GM12878 (cell line): ENCODE data around the gene VPS25. TPM values are rescaled to one million over a fixed set of nuclear protein-coding genes. Genes with fewer than 3 reads are reported as not detected.

Experiments used
- ATAC-seq: fragments of 200-7000 bp; cut with Tn5 transposase; 3 replicates; pipeline ENCODE4 v1.9.1; 2020; ENCODE audit warnings: mild to moderate bottlenecking, moderate library complexity
- BruUV-seq: library from RNA; stranded (reverse); fragments of 400-500 nt; replicated peaks from 2 replicates; lab custom pipeline; 2021; lab: Mats Ljungman, UMichigan
- CTCF ChIA-PET: fragments of 300-600 bp; sonication (Branson Sonifier 250); formaldehyde crosslinking; extraction: SDS; loops from one replicate; lab custom pipeline; 2021; ENCODE audit warnings: inconsistent platforms; lab: Yijun Ruan, JAX
- POLR2A ChIA-PET: fragments of 350-600 bp; formaldehyde crosslinking; extraction: SDS; loops from one replicate; lab custom pipeline; 2021; ENCODE audit warnings: inconsistent platforms; lab: Charles Lee
- RAD21 ChIA-PET: fragments of 300-600 bp; sonication (Branson Sonifier 250); formaldehyde crosslinking; loops from one replicate; lab custom pipeline; 2023; ENCODE audit warnings: antibody characterized with exemption; ENCODE audit not compliant: unreplicated experiment; lab: Charles Lee
- SMC1A ChIA-PET: fragments of 300-600 bp; sonication (Branson Sonifier 250); formaldehyde crosslinking; loops from one replicate; lab custom pipeline; 2023; ENCODE audit not compliant: unreplicated experiment, uncharacterized antibody; lab: Charles Lee
- DNase-seq: peaks from one replicate; pipeline ENCODE4 v3.0.0-alpha.2; 2011; ENCODE audit warnings: low read depth, low spot score
- FAIRE-seq: peaks from 3 replicates; lab custom pipeline; 2011; peaks lifted over from hg19 to GRCh38; lab: Jason Lieb, UNC
- H2AFZ ChIP-seq: 2 replicates; pipeline ENCODE4 v1.6.0; 2011; ENCODE audit warnings: low read depth, low read length, control low read depth; ENCODE audit not compliant: control insufficient read depth
- H3K27ac ChIP-seq: 2 replicates; pipeline ENCODE4 v1.5.1; 2011; ENCODE audit warnings: control low read depth; ENCODE audit not compliant: control insufficient read depth, insufficient read depth
- H3K27me3 ChIP-seq, 2 experiments: replicated peaks in 1 of 2; 2 replicates each; pipeline versions ENCODE4 v1.6.0 to v1.6.1; 2011; ENCODE audit warnings: low read length in 1 of 2; ENCODE audit not compliant: control insufficient read depth in 2 of 2, insufficient read depth in 2 of 2
- H3K36me3 ChIP-seq, 2 experiments: 2 replicates each; pipeline ENCODE4 v1.5.1; 2011; ENCODE audit warnings: low read length in 1 of 2; ENCODE audit not compliant: control insufficient read depth in 2 of 2, insufficient read depth in 2 of 2
- H3K4me1 ChIP-seq: 2 replicates; pipeline ENCODE4 v1.6.1; 2011; ENCODE audit warnings: mild to moderate bottlenecking, low read length, moderate library complexity, mixed read lengths; ENCODE audit not compliant: control insufficient read depth, insufficient read depth
- H3K4me2 ChIP-seq: 2 replicates; pipeline ENCODE4 v1.6.0; 2011; ENCODE audit warnings: control low read depth; ENCODE audit not compliant: control insufficient read depth, insufficient read depth
- H3K4me3 ChIP-seq: fragments of 200-600 bp; sonication (generic); 2 replicates; pipeline ENCODE4 v1.5.1; 2016
- H3K79me2 ChIP-seq: 2 replicates; pipeline ENCODE4 v1.6.0; 2011; ENCODE audit warnings: low read length; ENCODE audit not compliant: control insufficient read depth, insufficient read depth
- H3K9ac ChIP-seq: 2 replicates; pipeline ENCODE4 v1.8.0; 2011; ENCODE audit warnings: low read length, control low read depth, mixed read lengths; ENCODE audit not compliant: control insufficient read depth, insufficient read depth
- H3K9me3 ChIP-seq: replicated peaks from 3 replicates; pipeline ENCODE4 v1.5.1; 2011; ENCODE audit warnings: mild to moderate bottlenecking, low read length; ENCODE audit not compliant: control insufficient read depth, insufficient read depth
- H4K20me1 ChIP-seq: 2 replicates; pipeline ENCODE4 v1.6.0; 2011; ENCODE audit not compliant: control insufficient read depth, insufficient read depth
- CHD2 ChIP-seq: IDR thresholded peaks from 2 replicates; pipeline ENCODE4 v1.6.1; 2011; ENCODE audit warnings: low read depth, low read length, improper control_type of control experiment, borderline replicate concordance
- IKZF1 ChIP-seq: fragments of 450-650 bp; conservative IDR thresholded peaks from 2 replicates; pipeline ENCODE4 v1.6.1; 2017; ENCODE audit warnings: antibody characterized with exemption, mild to moderate bottlenecking
- KDM1A ChIP-seq: fragments of 200-600 bp; sonication (generic); IDR thresholded peaks from 2 replicates; pipeline ENCODE4 v1.6.1; 2016; ENCODE audit warnings: borderline replicate concordance
- MXI1 ChIP-seq: fragments of 150-350 bp; IDR thresholded peaks from 2 replicates; pipeline ENCODE4 v1.6.1; 2011; ENCODE audit warnings: low read depth, mild to moderate bottlenecking, inconsistent platforms, low read length, improper control_type of control experiment
- NFYB ChIP-seq: IDR thresholded peaks from 2 replicates; pipeline ENCODE4 v1.6.1; 2011; ENCODE audit warnings: low read depth, mild to moderate bottlenecking, low read length, improper control_type of control experiment, moderate library complexity; ENCODE audit not compliant: insufficient read depth
- TCF7 ChIP-seq: IDR thresholded peaks from 2 replicates; pipeline ENCODE4 v1.6.1; 2014; ENCODE audit warnings: antibody characterized with exemption, borderline replicate concordance
- ZNF24 ChIP-seq: fragments of 450-650 bp; IDR thresholded peaks from 2 replicates; pipeline ENCODE4 v1.6.1; 2017; ENCODE audit warnings: antibody characterized with exemption, mild to moderate bottlenecking
- whole genome bisulfite sequencing: methylation state at CpG from one replicate; pipeline ENCODE4 v1.1.6; 2016; ENCODE audit warnings: low lambda C conversion rate; ENCODE audit not compliant: insufficient replicate concordance, insufficient coverage; ENCODE audit errors: missing lambda C conversion rate; 5-methylcytosine and 5-hydroxymethylcytosine counted together
- in situ Hi-C: fragments of 300-500 bp; cut with MboI; formaldehyde crosslinking; loops from 9 replicates; pipeline ENCODE4 v1.14.3; 2018; ENCODE audit warnings: mixed read lengths
- intact Hi-C: fragments of 100-400 bp; cut with micrococcal nuclease; formaldehyde crosslinking; loops from one replicate; pipeline ENCODE4 v1.14.2; 2022; ENCODE audit not compliant: unreplicated experiment
- polyA plus RNA-seq, 11 experiments: library from polyadenylated mRNA; depleted of rRNA in 4 of 11; unstranded in 6 of 11; stranded (reverse) in 5 of 11; fragments of >200 nt; fragmentation: Nextera tagmentation in 4 of 11; fragmentation: Illumina TruSeq in 1 of 11; extraction: Ambion mirVana in 4 of 11; extraction: Trizol in 1 of 11; gene quantifications; 1 replicate in 1 of 11; 2 replicates in 10 of 11; pipeline versions ENCODE4 v1.2.1 to v1.2.3, GENCODE V29; 2011 to 2016; ENCODE audit warnings: inconsistent platforms in 2 of 11, missing spikeins in 2 of 11, low read depth in 1 of 11
- total RNA-seq, 4 experiments: library from RNA; depleted of rRNA in 3 of 4; stranded (reverse); fragments of >200 nt in 3 of 4; fragmentation: Illumina TruSeq in 1 of 4; extraction: Trizol in 1 of 4; gene quantifications; 2 replicates each; pipeline versions ENCODE4 v1.2.1 to v1.2.3, GENCODE V29; 2013 to 2021
- TF ChIP-seq, protein P1 (sequence below): IDR thresholded peaks from 2 replicates; pipeline ENCODE4 v1.6.1; 2012; ENCODE audit warnings: low read depth, low read length, improper control_type of control experiment

The VPS25 gene
- total and polyA plus RNA-seq, 10 of the 15 experiments (the other 5 are each of a cell fraction or from before 2014, with no cell fraction given), result 92.7 to 185 (median 136) TPM

DNA sequence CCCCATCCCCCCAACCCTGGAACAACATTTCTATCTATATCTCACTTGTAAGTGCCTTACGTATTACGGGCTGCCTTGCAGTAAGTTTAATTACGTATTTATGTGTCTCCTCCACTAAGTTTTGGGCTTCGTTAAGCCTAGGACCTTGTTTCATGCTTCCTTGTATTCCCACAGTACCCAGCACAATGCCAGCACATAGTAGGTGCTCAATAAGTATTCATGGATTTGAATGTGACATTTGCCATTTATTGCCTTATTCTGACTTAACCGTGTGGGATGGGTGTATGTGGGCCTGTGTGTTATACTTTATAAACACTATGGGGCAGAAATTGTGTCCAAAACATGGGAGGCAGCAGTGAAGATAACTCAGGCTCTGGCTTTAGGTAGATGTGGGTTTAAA is 19.3 kb downstream of the VPS25 start:
- H3K4me1 ChIP-seq, result peaks cover 2% of the 10 kb centered on the region
- no peaks in the 10 kb centered on the region for H3K27me3 ChIP-seq
- BruUV-seq, result no TSS peak
- no peak overlapping the region for H3K27ac ChIP-seq
- intact Hi-C loops (no loop called here), in situ Hi-C loops (no loop called here)
- H2AFZ ChIP-seq, result no peak overlapping the region
- ATAC-seq (no peak), FAIRE-seq (no peak), DNase-seq (no peak)
- no peaks in the 10 kb centered on the region for H3K36me3 ChIP-seq
- TF ChIP-seq KDM1A (no peak), TCF7 (no peak), CHD2 (no peak), ZNF24 (no peak), IKZF1 (no peak), NFYB (no peak), MXI1 (no peak)
- TF ChIP-seq, protein P1, sequence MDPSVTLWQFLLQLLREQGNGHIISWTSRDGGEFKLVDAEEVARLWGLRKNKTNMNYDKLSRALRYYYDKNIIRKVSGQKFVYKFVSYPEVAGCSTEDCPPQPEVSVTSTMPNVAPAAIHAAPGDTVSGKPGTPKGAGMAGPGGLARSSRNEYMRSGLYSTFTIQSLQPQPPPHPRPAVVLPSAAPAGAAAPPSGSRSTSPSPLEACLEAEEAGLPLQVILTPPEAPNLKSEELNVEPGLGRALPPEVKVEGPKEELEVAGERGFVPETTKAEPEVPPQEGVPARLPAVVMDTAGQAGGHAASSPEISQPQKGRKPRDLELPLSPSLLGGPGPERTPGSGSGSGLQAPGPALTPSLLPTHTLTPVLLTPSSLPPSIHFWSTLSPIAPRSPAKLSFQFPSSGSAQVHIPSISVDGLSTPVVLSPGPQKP, result no peak
- H3K9me3 ChIP-seq, result no peaks in the 10 kb centered on the region
- no peaks in the 10 kb centered on the region for H4K20me1 ChIP-seq
- WGBS, result 78% methylated on average over 5 of the region's 5 CpGs
- H3K4me2 ChIP-seq, result no peak overlapping the region
- POLR2A ChIA-PET, result no interaction called here
- H3K4me3 ChIP-seq, result no peak overlapping the region
- no peak overlapping the region for H3K9ac ChIP-seq
- H3K79me2 ChIP-seq, result no peaks in the 10 kb centered on the region; the same call in 1 of the 2 replicates
- CTCF ChIA-PET, result no interaction called here
- SMC1A ChIA-PET, result no interaction called here
- RAD21 ChIA-PET, result no interaction called here
